ENCODE data around the gene HMGCR.

Gene HMGCR

GRCh38 chr5:75375414-75375813 is 38.4 kb downstream of the HMGCR start:
- no peak for TF ChIP-seq CTCF (IDR thresholded peaks at IDR 0.05; ENCODE audit: low read length, missing control alignments)
- no peak overlapping the region for H3K4me3 ChIP-seq (replicated peaks; ENCODE audit: low read depth, low read length)
- DNase-seq (ENCODE audit: low read depth): no peak

DNA sequence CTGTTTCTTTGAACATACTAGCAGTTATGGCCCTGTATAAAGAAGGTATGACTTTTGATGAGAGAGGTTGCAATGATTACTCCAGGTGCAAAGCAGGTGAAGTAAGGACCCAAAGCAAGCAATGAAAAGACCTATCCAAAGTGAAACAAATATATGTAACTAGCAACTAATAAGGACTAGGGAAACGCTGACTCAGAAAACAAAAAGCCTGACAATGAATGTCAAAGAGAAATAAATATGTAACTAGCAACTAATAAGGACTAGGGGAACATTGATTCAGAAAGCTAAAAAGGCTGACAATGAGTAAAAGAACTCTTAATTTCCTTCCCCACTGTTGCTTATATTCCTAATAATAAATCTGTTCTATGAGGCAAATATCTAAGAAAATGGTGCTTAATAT is 43.1 kb downstream of the HMGCR start:
- H3K4me3 ChIP-seq (replicated peaks; ENCODE audit: low read depth, low read length): no peak overlapping the region
- no peak for TF ChIP-seq CTCF (IDR thresholded peaks at IDR 0.05; ENCODE audit: low read length, missing control alignments)
- DNase-seq (ENCODE audit: low read depth): no peak

DNA sequence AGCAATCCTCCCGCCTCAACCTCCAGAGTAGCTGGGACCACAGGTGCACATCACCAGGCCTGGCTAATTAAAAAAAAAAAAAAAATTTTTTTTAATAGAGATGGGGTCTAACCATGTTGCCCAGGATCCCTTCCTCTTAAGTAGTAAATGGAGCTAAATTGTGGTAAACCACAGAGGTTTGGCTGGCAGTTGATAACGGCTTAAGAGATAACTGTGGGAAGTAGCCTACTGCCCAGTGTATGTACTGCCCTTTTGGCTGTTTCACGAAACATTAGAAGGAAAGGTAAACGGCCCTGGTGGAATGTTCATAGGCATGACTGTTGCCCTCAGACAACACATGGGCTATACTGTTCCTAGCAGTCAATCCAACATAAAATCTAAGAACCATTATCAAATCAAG is 44.4 kb downstream of the HMGCR start:
- DNase-seq (ENCODE audit: low read depth): no peak
- no peak overlapping the region for H3K4me3 ChIP-seq (replicated peaks; ENCODE audit: low read depth, low read length)
- no peak for TF ChIP-seq CTCF (IDR thresholded peaks at IDR 0.05; ENCODE audit: low read length, missing control alignments)

DNA sequence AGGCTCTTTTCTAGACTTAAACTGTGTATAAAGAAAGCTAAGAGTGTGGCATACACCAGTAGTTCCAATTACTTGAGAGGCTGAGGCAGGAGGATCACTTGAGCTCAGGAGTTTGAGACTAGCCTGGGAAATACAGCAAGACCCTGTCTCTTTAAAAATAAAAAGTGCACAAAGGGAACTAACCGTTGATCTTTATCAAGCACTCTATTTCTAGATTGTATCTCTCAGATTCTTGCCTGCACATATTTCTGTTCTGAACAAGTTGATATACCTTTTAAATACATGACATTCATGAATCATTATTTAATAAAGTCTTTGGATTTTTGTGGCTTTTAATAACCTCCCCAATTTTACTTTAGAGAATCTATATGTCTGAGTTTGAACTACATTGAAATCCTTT is 47.2 kb downstream of the HMGCR start:
- no peak overlapping the region for H3K4me3 ChIP-seq (replicated peaks; ENCODE audit: low read depth, low read length)
- no peak for TF ChIP-seq CTCF (IDR thresholded peaks at IDR 0.05; ENCODE audit: low read length, missing control alignments)

DNA sequence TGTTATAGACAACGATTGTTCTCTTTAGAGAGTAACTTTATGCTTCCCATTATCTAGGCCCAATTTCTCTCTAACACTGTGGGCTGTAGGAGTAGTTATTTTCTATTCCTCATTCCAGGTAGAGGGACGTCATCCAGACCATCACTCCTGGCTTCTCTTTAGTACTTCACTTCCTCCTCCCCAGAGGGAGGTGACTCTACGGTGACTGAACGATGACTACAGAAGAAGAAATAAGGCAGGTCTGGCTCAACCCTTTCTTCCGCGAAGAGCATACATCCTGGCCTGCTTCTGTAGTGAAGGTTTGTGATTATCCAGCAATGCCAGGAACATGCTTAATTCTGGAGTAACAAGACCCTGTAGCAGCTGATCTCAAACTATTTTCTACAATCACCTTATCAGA is 50.8 kb downstream of the HMGCR start:
- DNase-seq (ENCODE audit: low read depth): no peak
- H3K4me3 ChIP-seq (replicated peaks; ENCODE audit: low read depth, low read length): no peak overlapping the region
- no peak for TF ChIP-seq CTCF (IDR thresholded peaks at IDR 0.05; ENCODE audit: low read length, missing control alignments)

More for the DNA sequence above, 47.2 kb downstream of the HMGCR start:
- DNase-seq (ENCODE audit: low read depth): no peak

DNA sequence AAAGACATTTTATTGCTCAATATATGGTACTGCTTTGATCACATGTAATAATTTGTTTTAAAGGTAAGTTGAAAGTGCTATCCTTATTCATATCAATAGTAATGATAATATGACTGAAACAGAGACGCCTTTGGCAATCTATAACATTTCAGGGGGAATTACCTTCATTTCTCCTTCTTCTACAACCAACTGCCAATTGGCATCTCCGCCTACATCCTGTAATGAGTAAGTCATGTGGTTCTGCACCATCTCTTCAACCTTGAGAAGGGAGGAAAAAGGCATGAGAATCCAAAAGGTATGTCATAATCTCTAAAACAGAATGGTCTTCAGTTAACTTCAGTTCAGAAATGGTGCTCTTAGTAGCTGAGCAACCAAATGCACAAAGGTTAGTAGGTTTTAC is 52.4 kb downstream of the HMGCR start:
- DNase-seq (ENCODE audit: low read depth): no peak

More for the DNA sequence above, 52.4 kb downstream of the HMGCR start:
- H3K4me3 ChIP-seq (replicated peaks; ENCODE audit: low read depth, low read length): no peak overlapping the region
- TF ChIP-seq CTCF (IDR thresholded peaks at IDR 0.05; ENCODE audit: low read length, missing control alignments): no peak

Measured in fibroblast of pulmonary artery (primary cell).